ENCODE results near the gene ARID4B. TPM values are rescaled to one million over a fixed set of nuclear protein-coding genes. Genes with fewer than 3 reads are reported as not detected.

ARID4B gene
- total RNA-seq, 4 donors from 2014 or later = 27.0 to 172 (median 70.8) TPM

GRCh38 chr1:235139315-235139714 is 188.7 kb downstream of the ARID4B start:
- H3K36me3 ChIP-seq = peaks cover 0 to 98% (median 3%) of the 10 kb centered on the region in 3 donors
- H3K4me3 ChIP-seq = no peak overlapping the region
- no peak for DNase-seq
- no peak overlapping the region for H3K27ac ChIP-seq
- H3K27me3 ChIP-seq = no peaks in the 10 kb centered on the region
- no peaks in the 10 kb centered on the region for H3K9me3 ChIP-seq
- H3K4me1 ChIP-seq = no peaks in the 10 kb centered on the region
- TF ChIP-seq, protein P1, sequence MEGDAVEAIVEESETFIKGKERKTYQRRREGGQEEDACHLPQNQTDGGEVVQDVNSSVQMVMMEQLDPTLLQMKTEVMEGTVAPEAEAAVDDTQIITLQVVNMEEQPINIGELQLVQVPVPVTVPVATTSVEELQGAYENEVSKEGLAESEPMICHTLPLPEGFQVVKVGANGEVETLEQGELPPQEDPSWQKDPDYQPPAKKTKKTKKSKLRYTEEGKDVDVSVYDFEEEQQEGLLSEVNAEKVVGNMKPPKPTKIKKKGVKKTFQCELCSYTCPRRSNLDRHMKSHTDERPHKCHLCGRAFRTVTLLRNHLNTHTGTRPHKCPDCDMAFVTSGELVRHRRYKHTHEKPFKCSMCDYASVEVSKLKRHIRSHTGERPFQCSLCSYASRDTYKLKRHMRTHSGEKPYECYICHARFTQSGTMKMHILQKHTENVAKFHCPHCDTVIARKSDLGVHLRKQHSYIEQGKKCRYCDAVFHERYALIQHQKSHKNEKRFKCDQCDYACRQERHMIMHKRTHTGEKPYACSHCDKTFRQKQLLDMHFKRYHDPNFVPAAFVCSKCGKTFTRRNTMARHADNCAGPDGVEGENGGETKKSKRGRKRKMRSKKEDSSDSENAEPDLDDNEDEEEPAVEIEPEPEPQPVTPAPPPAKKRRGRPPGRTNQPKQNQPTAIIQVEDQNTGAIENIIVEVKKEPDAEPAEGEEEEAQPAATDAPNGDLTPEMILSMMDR (IDR thresholded peaks at IDR 0.05) = no peak
- no peak for TF ChIP-seq POLR2A (IDR thresholded peaks at IDR 0.05)

GRCh38 chr1:235138821-235139220 is 189.2 kb downstream of the ARID4B start:
- Histone ChIP-seq H3K4me3 (no peak overlapping the region), H3K36me3 (peaks cover 0 to 98% (median 3%) of the 10 kb centered on the region in 3 donors), H3K9me3 (no peaks in the 10 kb centered on the region), H3K27ac (no peak overlapping the region), H3K4me1 (no peaks in the 10 kb centered on the region), H3K27me3 (no peaks in the 10 kb centered on the region)
- no peak for DNase-seq
- TF ChIP-seq POLR2A (IDR thresholded peaks at IDR 0.05) = no peak
- TF ChIP-seq, protein P1 (IDR thresholded peaks at IDR 0.05) = no peak

DNA sequence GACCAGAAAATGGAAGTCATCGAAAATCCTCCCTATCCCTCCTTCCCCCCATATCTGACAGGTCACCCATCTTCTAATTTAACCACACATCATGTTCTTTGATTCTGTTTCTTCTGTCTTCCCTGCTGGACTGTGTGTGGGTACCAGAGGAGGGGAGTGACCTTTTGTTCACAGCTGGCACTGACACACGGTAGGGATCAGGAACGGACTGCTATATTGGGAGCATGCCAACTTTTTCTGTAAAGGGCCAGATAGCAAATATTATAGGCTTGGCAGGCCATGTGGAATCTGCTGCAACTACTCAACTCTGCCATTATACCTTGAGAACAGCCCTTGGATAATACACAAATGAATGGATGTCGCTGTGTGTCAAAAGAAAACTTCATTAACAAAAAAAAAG is 191.9 kb downstream of the ARID4B start:
- no peaks in the 10 kb centered on the region for H3K4me1 ChIP-seq
- no peaks in the 10 kb centered on the region for H3K9me3 ChIP-seq
- no peaks in the 10 kb centered on the region for H3K27me3 ChIP-seq
- DNase-seq = no peak
- no peak overlapping the region for H3K4me3 ChIP-seq
- peaks cover 0 to 92% (median 3%) of the 10 kb centered on the region in 3 donors for H3K36me3 ChIP-seq
- H3K27ac ChIP-seq = no peak overlapping the region
- TF ChIP-seq POLR2A (IDR thresholded peaks at IDR 0.05) = no peak
- TF ChIP-seq, protein P1 (IDR thresholded peaks at IDR 0.05) = no peak

GRCh38 chr1:235134171-235134570 is 193.8 kb downstream of the ARID4B start:
- no peak for DNase-seq
- Histone ChIP-seq H3K4me1 (no peaks in the 10 kb centered on the region), H3K27ac (no peak overlapping the region), H3K9me3 (no peaks in the 10 kb centered on the region), H3K27me3 (no peaks in the 10 kb centered on the region), H3K36me3 (peaks cover 0 to 74% (median 3%) of the 10 kb centered on the region in 3 donors), H3K4me3 (no peak overlapping the region)
- TF ChIP-seq, protein P1 (IDR thresholded peaks at IDR 0.05) = no peak
- TF ChIP-seq POLR2A (IDR thresholded peaks at IDR 0.05) = no peak

- no peaks in the 10 kb centered on the region for H3K27me3 ChIP-seq
- no peaks in the 10 kb centered on the region for H3K9me3 ChIP-seq
- H3K4me1 ChIP-seq = no peaks in the 10 kb centered on the region
- H3K4me3 ChIP-seq = no peak overlapping the region
- DNase-seq = no peak
- TF ChIP-seq, protein P1 (IDR thresholded peaks at IDR 0.05) = no peak
- no peak for TF ChIP-seq POLR2A (IDR thresholded peaks at IDR 0.05)
- H3K36me3 ChIP-seq = peaks cover 0 to 64% (median 3%) of the 10 kb centered on the region in 3 donors
- no peak overlapping the region for H3K27ac ChIP-seq
These were observed 194.9 kb downstream of the ARID4B start for GRCh38 chr1:235133086-235133485.

DNA sequence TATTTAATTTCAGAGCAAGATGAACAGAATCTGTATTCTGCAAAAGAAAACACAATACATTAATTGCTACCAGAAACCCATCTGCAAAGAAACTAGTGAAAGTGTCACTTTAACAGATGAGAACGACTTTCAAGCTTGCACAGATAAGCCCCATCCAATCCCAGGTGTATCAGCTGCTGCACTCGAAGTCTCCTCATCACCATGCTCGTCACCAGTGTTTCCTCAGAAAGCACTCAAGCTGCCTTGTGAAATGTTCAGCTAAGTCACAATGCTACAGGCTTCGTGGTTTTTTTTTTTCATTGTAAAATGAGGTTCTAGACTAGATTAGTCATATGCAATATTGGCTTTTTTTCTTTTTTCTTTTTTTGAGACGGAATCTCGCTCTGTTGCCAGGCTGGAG is 196.0 kb downstream of the ARID4B start:
- H3K9me3 ChIP-seq = no peaks in the 10 kb centered on the region
- no peaks in the 10 kb centered on the region for H3K27me3 ChIP-seq
- H3K4me3 ChIP-seq = no peak overlapping the region
- H3K36me3 ChIP-seq = peaks cover 0 to 52% (median 3%) of the 10 kb centered on the region in 3 donors
- no peak for DNase-seq
- peaks cover 0 to 7% (median 0%) of the 10 kb centered on the region in 4 donors for H3K4me1 ChIP-seq
- no peak for TF ChIP-seq POLR2A (IDR thresholded peaks at IDR 0.05)
- TF ChIP-seq, protein P1 (IDR thresholded peaks at IDR 0.05) = no peak
- no peak overlapping the region for H3K27ac ChIP-seq

Measured in Peyer's patch (tissue), 4 donors.